HG03378 (cell line): Measurements from ENCODE around the gene CCDC57.
"Not testable (repeated sequence)": the region's sequence is repeated elsewhere in the genome, so short reads cannot be mapped to it uniquely, and the experiment has no call there.

Experiments used
- ATAC-seq: cut with Tn5 transposase; IDR thresholded peaks from one replicate; pipeline ENCODE4 v1.9.1; 2021; ENCODE audit warnings: mild to moderate bottlenecking, moderate library complexity; ENCODE audit not compliant: unreplicated experiment

CCDC57 gene

DNA sequence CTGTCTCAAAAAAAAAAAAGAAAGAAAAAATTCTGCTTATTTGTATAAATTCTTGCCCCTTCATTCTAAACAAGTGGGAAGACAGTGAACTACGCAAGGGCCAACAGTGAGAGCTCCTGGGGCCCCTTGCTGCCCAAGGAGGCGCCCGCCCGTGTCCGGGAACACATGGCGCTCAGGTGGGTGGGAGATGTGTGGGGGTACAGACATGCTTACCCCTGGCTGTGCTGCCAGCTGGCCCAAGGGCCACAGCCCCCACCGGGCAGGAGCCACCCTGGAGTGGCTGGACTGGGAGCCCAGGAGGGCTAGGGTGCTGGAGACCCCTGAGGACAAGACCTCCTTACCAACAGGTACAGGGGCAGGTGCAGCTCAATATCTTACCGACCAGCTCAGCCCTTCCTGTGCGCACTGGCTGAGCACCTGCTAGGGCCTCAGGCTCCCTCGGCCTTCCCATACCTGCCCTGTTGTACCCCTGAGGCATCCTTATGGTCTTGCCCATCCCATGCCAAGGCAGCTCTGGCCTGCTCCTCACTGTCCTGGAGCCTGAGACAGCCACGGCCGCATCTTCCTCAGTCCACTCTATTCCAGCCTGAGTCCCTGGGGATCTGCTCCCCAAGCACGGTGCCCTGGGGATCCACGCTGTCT is 56.2 kb downstream of the CCDC57 start:
- no peak for ATAC-seq

DNA sequence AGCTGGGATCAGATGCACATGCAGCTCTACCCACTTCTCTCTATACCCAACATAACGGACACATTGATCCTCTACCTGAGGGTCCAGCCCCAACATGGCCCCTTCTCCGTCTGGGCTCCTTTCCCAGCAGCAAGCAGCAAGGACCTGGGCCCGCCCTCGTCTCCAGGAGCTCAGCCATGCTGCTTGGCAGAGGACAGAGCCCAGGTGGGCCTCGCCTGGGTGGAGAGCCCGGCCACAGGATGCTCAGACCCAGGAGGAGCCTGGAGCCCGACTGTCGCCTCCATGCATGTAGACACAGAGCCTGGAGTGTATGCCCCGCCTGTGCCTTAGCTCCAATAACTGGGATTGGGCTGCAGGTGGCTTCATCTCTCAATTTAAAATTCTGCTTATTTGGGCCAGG is 57.0 kb downstream of the CCDC57 start:
- no peak for ATAC-seq

GRCh38 chr17:82154881-82155331 is 57.7 kb downstream of the CCDC57 start:
- no peak for ATAC-seq

DNA sequence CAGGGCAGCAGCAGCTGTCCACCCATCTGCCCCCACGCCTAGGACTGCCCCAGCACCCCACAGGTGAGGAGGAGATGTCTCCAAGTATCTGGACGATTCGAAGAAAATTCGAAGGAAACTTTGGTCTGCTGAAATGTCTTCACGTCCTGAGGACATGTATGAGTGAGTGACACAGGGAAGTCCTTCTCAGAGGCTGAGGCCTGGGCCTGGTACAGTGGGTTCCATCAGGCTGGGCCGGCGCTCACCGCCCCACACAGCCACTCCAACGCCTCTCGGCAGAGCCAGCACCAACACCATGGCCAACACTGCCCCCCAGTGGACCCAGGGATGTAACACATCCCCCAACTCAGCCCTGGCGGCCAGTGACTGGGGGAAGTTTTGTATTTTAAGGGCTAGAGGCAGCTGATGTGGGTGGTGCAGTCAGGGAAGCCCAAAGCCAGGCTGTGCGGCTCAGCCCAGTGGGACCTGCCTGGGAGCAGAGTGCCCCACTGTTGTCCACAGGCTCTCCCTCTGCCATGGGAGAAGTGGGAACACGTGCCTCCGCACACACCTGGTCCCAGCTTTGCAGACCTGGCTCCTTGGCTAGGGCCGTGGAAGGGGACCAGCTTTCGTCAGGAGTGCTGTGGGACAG is 58.8 kb downstream of the CCDC57 start:
- ATAC-seq: no peak

DNA sequence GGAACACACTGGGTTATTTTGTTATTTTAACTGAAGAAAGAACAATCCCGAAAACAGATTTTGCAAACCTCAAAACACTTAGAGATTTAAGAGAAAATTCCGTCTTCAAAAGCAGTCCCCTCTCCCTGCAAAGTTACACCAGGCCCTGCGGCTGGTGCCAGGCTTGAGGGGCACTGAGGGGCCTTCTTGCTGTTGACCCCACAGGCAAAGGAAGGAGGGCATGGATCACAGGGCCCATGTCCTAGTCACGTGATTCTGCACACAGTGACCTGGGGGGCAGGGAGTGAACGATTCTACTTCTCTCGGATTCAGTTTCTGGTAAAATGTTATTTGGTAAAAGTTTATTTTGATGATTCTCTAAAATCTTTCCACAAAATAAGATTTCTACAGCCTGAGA is 59.3 kb downstream of the CCDC57 start:
- ATAC-seq: no peak

GRCh38 chr17:82152556-82153294 is 59.9 kb downstream of the CCDC57 start:
- ATAC-seq: no peak

GRCh38 chr17:82152114-82152513 is 60.5 kb downstream of the CCDC57 start:
- ATAC-seq: no peak

DNA sequence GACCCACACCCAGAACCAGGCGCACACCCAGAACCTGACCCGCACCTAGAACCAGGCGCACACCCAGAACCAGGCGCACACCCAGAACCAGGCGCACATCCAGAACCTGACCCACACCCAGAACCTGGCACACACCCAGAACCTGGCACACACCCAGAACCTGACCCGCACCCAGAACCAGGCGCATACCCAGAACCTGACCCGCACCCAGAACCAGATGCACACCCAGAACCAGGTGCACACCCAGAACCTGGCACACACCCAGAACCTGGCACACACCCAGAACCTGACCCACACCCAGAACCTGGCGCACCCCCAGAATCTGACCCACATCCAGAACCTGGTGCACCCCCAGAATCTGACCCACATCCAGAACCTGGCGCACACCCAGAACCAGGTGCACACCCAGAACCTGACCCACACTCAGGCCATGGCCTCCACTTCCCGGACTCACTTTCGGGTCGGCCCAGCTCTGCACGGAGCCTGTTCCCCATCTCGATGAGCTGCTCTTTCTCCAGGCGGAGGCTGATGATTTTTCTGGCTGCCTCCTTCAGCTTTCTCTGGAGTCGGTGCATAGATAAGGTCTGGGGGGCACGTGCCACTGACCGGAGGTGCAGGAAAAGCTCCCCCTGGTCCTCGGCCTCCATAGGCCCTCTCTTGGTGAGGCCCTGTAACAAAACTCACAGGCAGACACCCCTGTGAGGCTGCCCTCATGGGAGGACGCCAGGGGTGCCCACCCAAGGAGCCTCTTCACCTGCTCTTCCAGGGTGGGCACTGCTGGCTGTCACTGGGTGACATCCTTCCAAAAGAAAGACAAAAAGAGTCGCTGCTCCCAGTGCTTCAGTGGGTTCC is 61.3 kb downstream of the CCDC57 start:
- ATAC-seq: no peak

- no peak for ATAC-seq
Measured at GRCh38 chr17:82149401-82150099, 63.1 kb downstream of the CCDC57 start.

DNA sequence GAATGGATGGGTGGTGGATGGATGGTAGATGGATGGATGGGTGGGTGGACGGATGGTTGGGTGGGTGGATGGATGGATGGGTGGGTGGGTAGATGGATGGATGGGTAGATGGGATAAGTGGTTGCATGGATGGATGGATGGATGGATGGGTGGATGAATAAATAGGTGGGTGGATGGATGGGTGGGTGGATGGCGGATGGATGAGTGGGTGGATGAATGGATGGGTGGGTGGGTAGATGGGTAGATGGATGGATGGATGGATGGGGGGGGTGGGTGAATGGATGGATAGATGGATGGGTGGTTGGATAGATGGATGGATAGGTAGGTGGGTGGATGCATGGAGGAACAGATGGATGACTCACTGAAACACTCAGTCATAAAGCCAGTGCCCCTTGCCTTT is 63.6 kb downstream of the CCDC57 start:
- ATAC-seq: no peak

DNA sequence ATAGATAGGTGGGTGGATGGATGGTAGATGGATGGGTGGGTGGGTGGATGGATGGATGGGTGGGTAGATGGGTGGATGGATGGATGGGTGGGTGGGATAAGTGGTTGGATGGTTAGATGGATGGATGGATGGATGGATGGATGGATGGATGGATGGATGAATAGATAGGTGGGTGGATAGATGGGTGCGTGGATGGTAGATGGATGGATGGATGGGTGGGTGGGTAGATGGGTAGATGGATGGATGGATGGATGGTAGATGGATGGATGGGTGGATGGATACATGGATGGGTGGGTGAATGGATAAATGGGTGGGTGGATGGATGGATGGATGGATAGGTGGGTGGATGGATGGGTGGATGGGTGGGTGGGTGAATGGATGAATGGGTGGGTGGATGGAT is 64.6 kb downstream of the CCDC57 start:
- no peak for ATAC-seq

- no peak for ATAC-seq
Measured at GRCh38 chr17:82146663-82147654, 65.7 kb downstream of the CCDC57 start.

DNA sequence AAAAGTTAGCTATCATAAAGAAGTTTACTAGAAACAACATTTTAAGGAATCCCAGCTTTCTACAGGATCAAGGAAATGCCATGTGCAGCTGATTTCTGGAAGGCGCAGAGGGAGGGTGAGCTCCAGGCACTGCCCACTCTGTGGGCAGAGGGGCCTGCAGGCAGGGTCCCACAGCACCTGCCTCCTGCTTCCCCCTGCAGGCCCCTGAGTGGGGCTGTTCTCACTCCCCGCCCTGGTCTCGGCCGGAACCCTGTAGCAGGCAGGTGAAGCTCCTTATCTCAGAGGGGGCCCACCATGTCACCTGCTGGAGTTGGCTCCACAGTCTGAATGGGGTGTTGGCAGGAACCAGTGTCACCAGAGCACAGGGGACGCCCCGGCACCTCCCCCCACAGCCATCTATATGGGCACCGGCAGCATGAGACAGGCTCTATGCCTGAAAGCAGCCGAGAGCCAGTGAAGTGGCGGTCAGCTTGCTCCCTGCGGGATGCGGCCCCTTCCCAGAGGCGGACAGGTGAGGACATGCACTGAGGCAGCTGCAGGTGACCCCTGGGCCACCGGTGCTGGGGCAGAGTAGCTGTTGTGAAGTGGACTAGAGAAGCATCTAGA is 67.0 kb downstream of the CCDC57 start:
- no peak for ATAC-seq

- no peak for ATAC-seq
Measured at GRCh38 chr17:82143333-82143732, 69.3 kb downstream of the CCDC57 start.

- ATAC-seq: not testable (repeated sequence)
Measured at GRCh38 chr17:82139961-82140360, 72.7 kb downstream of the CCDC57 start.

- ATAC-seq: no peak
Measured at GRCh38 chr17:82138511-82138992, 74.1 kb downstream of the CCDC57 start.

DNA sequence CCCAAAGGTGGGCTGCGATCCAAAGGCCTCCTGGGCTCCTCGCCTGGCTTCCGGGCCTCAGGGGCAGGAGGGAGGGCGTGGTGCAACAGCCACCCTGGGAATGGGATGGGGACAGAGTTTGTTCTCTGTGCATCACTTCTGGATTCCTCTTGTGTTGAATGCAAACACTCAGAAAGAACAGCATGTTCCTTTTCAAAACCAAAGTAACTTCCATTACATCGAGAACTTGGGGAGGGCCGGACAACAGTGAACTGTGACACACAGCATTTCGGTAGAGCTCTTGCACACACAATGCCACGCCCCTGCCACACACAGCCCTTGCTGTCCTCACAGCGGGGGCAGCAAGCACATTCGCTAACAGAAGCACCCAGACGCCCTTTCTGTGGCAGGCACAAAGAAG is 78.5 kb downstream of the CCDC57 start:
- ATAC-seq: no peak

DNA sequence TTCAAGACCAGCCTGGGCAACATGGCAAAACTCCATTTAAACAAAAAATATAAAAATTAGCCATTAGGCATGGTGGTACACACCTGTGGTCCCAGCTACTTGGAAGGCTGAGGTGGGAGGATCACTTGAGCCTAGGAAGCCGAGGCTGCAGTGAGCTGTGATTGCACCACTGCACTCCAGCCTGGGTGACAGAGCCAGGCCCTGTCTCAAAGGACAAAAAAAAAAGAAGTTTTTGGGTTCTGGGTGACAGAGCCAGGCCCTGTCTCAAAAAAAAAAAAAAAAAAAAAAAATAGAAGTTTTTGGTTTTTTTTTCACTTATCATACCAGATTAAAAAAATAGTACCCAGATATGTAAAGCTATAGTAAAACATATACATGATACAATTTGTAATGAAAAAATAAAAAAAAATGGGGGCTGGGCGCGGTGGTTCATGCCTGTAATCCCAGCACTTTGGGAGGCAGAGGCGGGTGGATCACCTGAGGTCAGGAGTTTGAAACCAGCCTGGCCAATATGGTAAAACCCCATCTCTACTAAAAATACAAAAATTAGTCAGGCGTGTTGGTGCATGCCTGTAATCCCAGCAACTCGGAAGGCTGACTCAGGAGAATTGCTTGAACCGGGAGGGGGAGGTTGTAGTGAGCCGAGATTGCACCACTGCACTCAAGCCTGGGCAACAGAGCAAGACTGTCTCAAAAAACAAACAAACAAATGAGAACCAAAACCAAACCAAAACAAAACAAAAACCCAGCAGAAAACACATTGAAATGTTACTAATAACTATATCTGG is 79.3 kb downstream of the CCDC57 start:
- ATAC-seq: not testable (repeated sequence)
